Measurements from ENCODE around the gene DNAH9.

GRCh38 chr17:12007466-12007865 lies 409.2 kb downstream of the DNAH9 start:
- TF ChIP-seq EZH2 (IDR thresholded peaks at IDR 0.05; ENCODE audit: low read length): no peak
- TF ChIP-seq CTCF (optimal IDR thresholded peaks at IDR 0.05 in 1 of 3, IDR thresholded peaks at IDR 0.05 in 1 of 3, conservative IDR thresholded peaks at IDR 0.05 in 1 of 3; ENCODE audit: extremely low read depth in 1 of 3, insufficient read depth in 2 of 3, low read length in 3 of 3): no peak
